Endothelial cell of umbilical vein (primary cell): Measurements from ENCODE around the gene PTPRO. TPM values are rescaled to one million over a fixed set of nuclear protein-coding genes. Genes with fewer than 3 reads are reported as not detected.

Source experiments
- BruUV-seq: library from RNA; stranded (reverse); fragments of 400-500 nt; replicated peaks from 2 replicates; lab custom pipeline; 2021; lab: Mats Ljungman, UMichigan
- CTCF ChIA-PET: fragments of 300-600, 350-600 bp; sonication (Branson Sonifier 250); formaldehyde crosslinking; loops from one replicate; lab custom pipeline; 2021; ENCODE audit warnings: antibody characterized with exemption, inconsistent platforms; lab: Charles Lee
- POLR2A ChIA-PET: fragments of 300-600, 350-600 bp; sonication (Branson Sonifier 250); formaldehyde crosslinking; loops from one replicate; lab custom pipeline; 2021; ENCODE audit warnings: antibody characterized with exemption, inconsistent platforms; lab: Charles Lee
- DNase-seq: peaks from one replicate; pipeline ENCODE4 v3.0.0-alpha.2; 2011; ENCODE audit warnings: low read depth, low spot score
- FAIRE-seq: peaks from 2 replicates; lab custom pipeline; 2011; peaks lifted over from hg19 to GRCh38; lab: Jason Lieb, UNC
- H2AFZ ChIP-seq: 2 replicates; pipeline ENCODE4 v1.6.0; 2012; ENCODE audit warnings: low read depth, low read length, control low read depth, inconsistent platforms
- H3K27ac ChIP-seq: 2 replicates; pipeline ENCODE4 v1.5.1; 2011; ENCODE audit warnings: low read depth, mild to moderate bottlenecking, control low read depth, low read length, moderate library complexity; ENCODE audit not compliant: insufficient read depth
- H3K27me3 ChIP-seq, 2 experiments: 2 replicates each; pipeline versions ENCODE4 v1.6.0 to v1.6.1; 2011; ENCODE audit warnings: low read length in 2 of 2, mixed read lengths in 1 of 2; ENCODE audit not compliant: control insufficient read depth in 2 of 2, insufficient read depth in 2 of 2
- H3K36me3 ChIP-seq, 2 experiments: 2 replicates in 1 of 2; 3 replicates in 1 of 2; pipeline ENCODE4 v1.5.1; 2011; ENCODE audit warnings: low read length in 2 of 2, mild to moderate bottlenecking in 1 of 2, moderate library complexity in 1 of 2; ENCODE audit not compliant: control insufficient read depth in 2 of 2, insufficient read depth in 2 of 2; ENCODE audit errors: extremely low read depth in 1 of 2
- H3K4me1 ChIP-seq: 3 replicates; pipeline ENCODE4 v1.5.1; 2011; ENCODE audit warnings: mild to moderate bottlenecking, low read length; ENCODE audit not compliant: control insufficient read depth, insufficient read depth; ENCODE audit errors: extremely low read depth
- H3K4me2 ChIP-seq: 2 replicates; pipeline ENCODE4 v1.6.1; 2011; ENCODE audit warnings: low read length, control low read depth, mixed read lengths; ENCODE audit not compliant: insufficient read depth
- H3K4me3 ChIP-seq, 3 experiments: fragments of 200-600 bp in 1 of 3; sonication (generic), shearing (Covaris generic) in 1 of 3; replicated peaks in 1 of 3; 2 replicates each; pipeline ENCODE4 v1.5.1; 2011 to 2016; ENCODE audit warnings: control low read depth in 3 of 3, low read length in 3 of 3, mild to moderate bottlenecking in 2 of 3, inconsistent platforms in 1 of 3, low read depth in 1 of 3, moderate library complexity in 1 of 3; ENCODE audit not compliant: insufficient read depth in 1 of 3
- H3K79me2 ChIP-seq: 2 replicates; pipeline ENCODE4 v1.6.0; 2012; ENCODE audit warnings: low read length, inconsistent platforms; ENCODE audit not compliant: control insufficient read depth, insufficient read depth
- H3K9ac ChIP-seq: replicated peaks from 2 replicates; pipeline ENCODE3; 2011; ENCODE audit warnings: low read length, control low read depth; ENCODE audit not compliant: insufficient read depth; ENCODE audit errors: extremely low read depth
- H3K9me1 ChIP-seq: replicated peaks from 3 replicates; pipeline ENCODE4 v1.6.0; 2011; ENCODE audit warnings: mild to moderate bottlenecking, low read length; ENCODE audit not compliant: control insufficient read depth, insufficient read depth; ENCODE audit errors: extremely low read depth
- H3K9me3 ChIP-seq: replicated peaks from 2 replicates; pipeline ENCODE4 v1.5.1; 2012; ENCODE audit warnings: low read length, inconsistent platforms; ENCODE audit not compliant: control insufficient read depth, insufficient read depth
- H4K20me1 ChIP-seq: replicated peaks from 2 replicates; pipeline ENCODE3; 2011; ENCODE audit warnings: mild to moderate bottlenecking, low read length; ENCODE audit not compliant: control insufficient read depth, insufficient read depth; ENCODE audit errors: extremely low read depth
- EZH2 ChIP-seq: IDR thresholded peaks from 2 replicates; pipeline ENCODE4 v1.6.1; 2012; ENCODE audit warnings: borderline replicate concordance, low read depth, mild to moderate bottlenecking, moderate library complexity, low read length, inconsistent platforms; ENCODE audit not compliant: severe bottlenecking
- FOS ChIP-seq: IDR thresholded peaks from 2 replicates; pipeline ENCODE4 v1.6.1; 2011; ENCODE audit warnings: mild to moderate bottlenecking, low read length, moderate library complexity, borderline replicate concordance; ENCODE audit not compliant: insufficient read depth
- GATA2 ChIP-seq: IDR thresholded peaks from 2 replicates; pipeline ENCODE4 v1.7.0; 2011; ENCODE audit warnings: low read depth, mild to moderate bottlenecking, moderate library complexity, mixed read lengths, low read length; ENCODE audit not compliant: insufficient read length, insufficient read depth
- JUN ChIP-seq: IDR thresholded peaks from 2 replicates; pipeline ENCODE4 v1.6.1; 2011; ENCODE audit warnings: borderline replicate concordance, low read depth; ENCODE audit not compliant: insufficient read length, insufficient read depth
- MYC ChIP-seq: IDR thresholded peaks from one replicate; pipeline ENCODE4 v1.6.1; 2011; ENCODE audit warnings: mild to moderate bottlenecking, low read depth, low read length
- POLR2A ChIP-seq: IDR thresholded peaks from 2 replicates; pipeline ENCODE4 v1.6.1; 2012; ENCODE audit warnings: low read depth, mild to moderate bottlenecking, control low read depth, low read length
- POLR2AphosphoS5 ChIP-seq: IDR thresholded peaks from 2 replicates; pipeline ENCODE4 v1.6.1; 2012; ENCODE audit warnings: low read depth, mild to moderate bottlenecking, control low read depth, low read length, moderate library complexity; ENCODE audit not compliant: insufficient read depth
- dilution Hi-C: fragments of 300-500 bp; cut with MboI; formaldehyde crosslinking; loops from one replicate; pipeline ENCODE4 v1.15.0; 2019; ENCODE audit warnings: low sequenced_read_pairs; ENCODE audit not compliant: extremely low pct_ligation_motif_present
- intact Hi-C: fragments of 100-400 bp; cut with micrococcal nuclease; formaldehyde crosslinking; loops from one replicate; pipeline ENCODE4 v1.10.0; 2022
- polyA plus RNA-seq, 4 experiments: library from polyadenylated mRNA; depleted of rRNA in 3 of 4; stranded (reverse) in 3 of 4; unstranded in 1 of 4; fragments of >200 nt; gene quantifications; 2 replicates each; pipeline versions ENCODE4 v1.2.1 to v1.2.3, GENCODE V29; 2011 to 2012; ENCODE audit warnings: missing spikeins in 1 of 4
- total RNA-seq: library from RNA; stranded (reverse); gene quantifications from 2 replicates; pipeline ENCODE4 v1.2.3, GENCODE V29; 2021
- TF ChIP-seq, protein P1 (sequence below): IDR thresholded peaks from 2 replicates; pipeline ENCODE4 v1.6.1; 2011; ENCODE audit not compliant: insufficient read depth, insufficient read length
- TF ChIP-seq, protein P2 (sequence below), 2 donors: IDR thresholded peaks; 1 replicate in 1 of 2; 2 replicates in 1 of 2; pipeline ENCODE4 v1.5.1; 2011; ENCODE audit warnings: low read length in 2 of 2, mild to moderate bottlenecking in 2 of 2, moderate library complexity in 2 of 2, control low read depth in 1 of 2, inconsistent platforms in 1 of 2, low read depth in 1 of 2; ENCODE audit not compliant: insufficient read depth in 1 of 2; ENCODE audit errors: extremely low read depth in 1 of 2

The PTPRO gene
- total and polyA plus RNA-seq, 2 donors (not counting 3 experiments of a cell fraction or from before 2014, with no cell fraction given) = not detected

DNA sequence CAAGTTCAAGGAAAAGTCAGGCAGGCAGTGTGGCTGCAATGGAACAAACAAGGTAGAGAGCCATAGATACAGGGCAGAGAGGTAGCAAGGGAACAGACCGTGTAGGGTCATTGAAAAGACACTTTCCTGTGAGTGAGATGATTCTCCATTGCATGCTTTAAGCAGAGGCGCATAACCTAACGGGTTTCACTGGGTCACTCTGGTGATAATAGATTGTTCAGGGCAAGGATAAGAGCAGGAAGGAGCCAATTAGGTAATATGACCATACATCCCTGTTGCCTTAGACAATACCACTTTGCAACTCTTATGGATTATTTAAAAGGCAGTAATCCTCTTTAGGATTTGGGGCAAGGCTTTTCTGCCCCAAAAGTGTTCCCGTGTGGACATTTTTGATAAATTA lies 214.1 kb downstream of the PTPRO start:
- no TSS peak for BruUV-seq
- Histone ChIP-seq H3K4me2 (no peak overlapping the region), H3K9me3 (no peaks in the 10 kb centered on the region), H3K79me2 (no peaks in the 10 kb centered on the region), H3K4me3 (no peak overlapping the region), H3K9me1 (no peaks in the 10 kb centered on the region), H3K36me3 (no peaks in the 10 kb centered on the region), H3K27ac (no peak overlapping the region), H3K4me1 (peaks cover 12% of the 10 kb centered on the region), H3K27me3 (no peaks in the 10 kb centered on the region), H3K9ac (no peak overlapping the region), H2AFZ (no peak overlapping the region), H4K20me1 (no peaks in the 10 kb centered on the region)
- intact Hi-C loops = no loop called here
- FAIRE-seq (no peak), DNase-seq (no peak)
- POLR2A ChIA-PET = no interaction called here
- CTCF ChIA-PET = no interaction called here
- dilution Hi-C loops = no loop called here
- TF ChIP-seq EZH2 = no peak
- TF ChIP-seq, protein P1, sequence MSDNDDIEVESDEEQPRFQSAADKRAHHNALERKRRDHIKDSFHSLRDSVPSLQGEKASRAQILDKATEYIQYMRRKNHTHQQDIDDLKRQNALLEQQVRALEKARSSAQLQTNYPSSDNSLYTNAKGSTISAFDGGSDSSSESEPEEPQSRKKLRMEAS = no peak
- TF ChIP-seq MYC = no peak
- TF ChIP-seq, protein P2, sequence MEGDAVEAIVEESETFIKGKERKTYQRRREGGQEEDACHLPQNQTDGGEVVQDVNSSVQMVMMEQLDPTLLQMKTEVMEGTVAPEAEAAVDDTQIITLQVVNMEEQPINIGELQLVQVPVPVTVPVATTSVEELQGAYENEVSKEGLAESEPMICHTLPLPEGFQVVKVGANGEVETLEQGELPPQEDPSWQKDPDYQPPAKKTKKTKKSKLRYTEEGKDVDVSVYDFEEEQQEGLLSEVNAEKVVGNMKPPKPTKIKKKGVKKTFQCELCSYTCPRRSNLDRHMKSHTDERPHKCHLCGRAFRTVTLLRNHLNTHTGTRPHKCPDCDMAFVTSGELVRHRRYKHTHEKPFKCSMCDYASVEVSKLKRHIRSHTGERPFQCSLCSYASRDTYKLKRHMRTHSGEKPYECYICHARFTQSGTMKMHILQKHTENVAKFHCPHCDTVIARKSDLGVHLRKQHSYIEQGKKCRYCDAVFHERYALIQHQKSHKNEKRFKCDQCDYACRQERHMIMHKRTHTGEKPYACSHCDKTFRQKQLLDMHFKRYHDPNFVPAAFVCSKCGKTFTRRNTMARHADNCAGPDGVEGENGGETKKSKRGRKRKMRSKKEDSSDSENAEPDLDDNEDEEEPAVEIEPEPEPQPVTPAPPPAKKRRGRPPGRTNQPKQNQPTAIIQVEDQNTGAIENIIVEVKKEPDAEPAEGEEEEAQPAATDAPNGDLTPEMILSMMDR (IDR thresholded peaks at IDR 0.05; ENCODE audit: extremely low read depth in 1 of 2, insufficient read depth in 1 of 2, low read depth in 1 of 2, low read length in 2 of 2) = no peak
- no peak for TF ChIP-seq JUN

DNA sequence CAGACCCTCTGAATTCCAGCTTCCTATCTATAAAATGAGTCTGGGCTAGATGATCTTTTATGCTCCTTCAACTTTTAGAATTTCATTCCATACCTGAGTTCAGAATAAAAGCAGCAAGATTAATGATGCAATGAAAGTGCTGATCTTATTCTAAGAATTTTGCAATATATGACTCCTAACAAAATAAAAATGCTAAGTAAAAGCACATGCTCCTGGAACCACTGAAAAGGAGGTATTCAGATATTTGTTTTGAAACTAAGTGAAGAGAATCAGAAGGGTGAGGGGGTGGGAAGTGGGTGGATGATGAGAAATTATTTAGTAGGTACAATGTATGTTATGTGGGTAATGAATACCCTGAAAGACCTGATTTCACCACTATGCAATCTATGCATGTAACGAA lies 216.6 kb downstream of the PTPRO start:
- no peak overlapping the region for H3K4me3 ChIP-seq
- H3K27ac ChIP-seq = no peak overlapping the region
- no peak overlapping the region for H3K9ac ChIP-seq
- dilution Hi-C loops (no loop called here), intact Hi-C loops (no loop called here)
- H3K27me3 ChIP-seq = no peaks in the 10 kb centered on the region
- no peak for FAIRE-seq
- CTCF ChIA-PET = interaction anchor here (2.6 kb wide), 1 partner anchor 46 kb away, joined by 15 read pairs; no protein-coding TSS in a partner anchor
- no TSS peak for BruUV-seq
- H3K79me2 ChIP-seq = no peaks in the 10 kb centered on the region
- no peaks in the 10 kb centered on the region for H3K9me1 ChIP-seq
- POLR2A ChIA-PET = no interaction called here
- TF ChIP-seq MYC = no peak
- no peak for TF ChIP-seq FOS
- no peak for TF ChIP-seq GATA2
- TF ChIP-seq POLR2AphosphoS5 = no peak
- TF ChIP-seq EZH2 = no peak
- no peak for TF ChIP-seq POLR2A
- TF ChIP-seq, protein P2 (IDR thresholded peaks at IDR 0.05; ENCODE audit: extremely low read depth in 1 of 2, insufficient read depth in 1 of 2, low read depth in 1 of 2, low read length in 2 of 2) = no peak
- TF ChIP-seq JUN = no peak
- TF ChIP-seq, protein P1 = no peak
- no peaks in the 10 kb centered on the region for H3K9me3 ChIP-seq
- DNase-seq = no peak
- no peak overlapping the region for H3K4me2 ChIP-seq
- no peaks in the 10 kb centered on the region for H4K20me1 ChIP-seq
- H2AFZ ChIP-seq = no peak overlapping the region
- H3K4me1 ChIP-seq = peaks cover 12% of the 10 kb centered on the region
- H3K36me3 ChIP-seq = no peaks in the 10 kb centered on the region
